Measurements from ENCODE around the gene RBM23. TPM values are rescaled to one million over a fixed set of nuclear protein-coding genes. Genes with fewer than 3 reads are reported as not detected.
"Not testable (repeated sequence)": the region's sequence is repeated elsewhere in the genome, so short reads cannot be mapped to it uniquely, and the experiment has no call there.

The RBM23 gene
- total RNA-seq (ENCODE audit: unreplicated experiment): 52.4 TPM
- long read RNA-seq, full-length matches to known transcripts: 12 of 19 reads
- long read RNA-seq, partial matches to known transcripts: 1 of 19 reads
- long read RNA-seq, other reads (novel, unspliced or antisense): 6 of 19 reads

- peak within 1 kb of the TSS; percentile 99 for H3K4me3 Mint-ChIP-seq (ENCODE audit: unreplicated experiment)
- TF ChIP-seq, protein P1, sequence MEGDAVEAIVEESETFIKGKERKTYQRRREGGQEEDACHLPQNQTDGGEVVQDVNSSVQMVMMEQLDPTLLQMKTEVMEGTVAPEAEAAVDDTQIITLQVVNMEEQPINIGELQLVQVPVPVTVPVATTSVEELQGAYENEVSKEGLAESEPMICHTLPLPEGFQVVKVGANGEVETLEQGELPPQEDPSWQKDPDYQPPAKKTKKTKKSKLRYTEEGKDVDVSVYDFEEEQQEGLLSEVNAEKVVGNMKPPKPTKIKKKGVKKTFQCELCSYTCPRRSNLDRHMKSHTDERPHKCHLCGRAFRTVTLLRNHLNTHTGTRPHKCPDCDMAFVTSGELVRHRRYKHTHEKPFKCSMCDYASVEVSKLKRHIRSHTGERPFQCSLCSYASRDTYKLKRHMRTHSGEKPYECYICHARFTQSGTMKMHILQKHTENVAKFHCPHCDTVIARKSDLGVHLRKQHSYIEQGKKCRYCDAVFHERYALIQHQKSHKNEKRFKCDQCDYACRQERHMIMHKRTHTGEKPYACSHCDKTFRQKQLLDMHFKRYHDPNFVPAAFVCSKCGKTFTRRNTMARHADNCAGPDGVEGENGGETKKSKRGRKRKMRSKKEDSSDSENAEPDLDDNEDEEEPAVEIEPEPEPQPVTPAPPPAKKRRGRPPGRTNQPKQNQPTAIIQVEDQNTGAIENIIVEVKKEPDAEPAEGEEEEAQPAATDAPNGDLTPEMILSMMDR (IDR thresholded peaks at IDR 0.05; ENCODE audit: unreplicated experiment): no peak
- H3K9me3 Mint-ChIP-seq (ENCODE audit: unreplicated experiment): no peaks in the 10 kb centered on the region
- peaks cover 11% of the 10 kb centered on the region for H3K27me3 Mint-ChIP-seq (ENCODE audit: unreplicated experiment)
- H3K27ac Mint-ChIP-seq (ENCODE audit: unreplicated experiment): peak within 1 kb of the TSS; percentile 100
- DNase-seq (ENCODE audit: low spot score): peak; percentile 99
- H3K4me1 Mint-ChIP-seq (ENCODE audit: unreplicated experiment): peaks cover 14% of the 10 kb centered on the region
- peaks cover 21% of the 10 kb centered on the region for H3K36me3 Mint-ChIP-seq (ENCODE audit: low read depth, unreplicated experiment)
Observed at GRCh38 chr14:22918804-22919600, at the start of gene RBM23. Gene RBM23 (minus strand): TSS chr14:22919149.

- DNase-seq (ENCODE audit: low spot score): no peak
- TF ChIP-seq, protein P1 (IDR thresholded peaks at IDR 0.05; ENCODE audit: unreplicated experiment): no peak
- Mint-ChIP-seq H3K27ac (ENCODE audit: unreplicated experiment) (no peak overlapping the region), H3K36me3 (ENCODE audit: low read depth, unreplicated experiment) (peaks cover 5% of the 10 kb centered on the region), H3K4me1 (ENCODE audit: unreplicated experiment) (no peaks in the 10 kb centered on the region), H3K4me3 (ENCODE audit: unreplicated experiment) (no peak overlapping the region), H3K9me3 (ENCODE audit: unreplicated experiment) (no peaks in the 10 kb centered on the region), H3K27me3 (ENCODE audit: unreplicated experiment) (peaks cover 3% of the 10 kb centered on the region)
Observed at GRCh38 chr14:22966783-22967269, 47.9 kb upstream of the RBM23 start.

- not testable (repeated sequence) for H3K36me3 Mint-ChIP-seq (ENCODE audit: low read depth, unreplicated experiment); H3K27me3 Mint-ChIP-seq (ENCODE audit: unreplicated experiment); H3K9me3 Mint-ChIP-seq (ENCODE audit: unreplicated experiment); H3K27ac Mint-ChIP-seq (ENCODE audit: unreplicated experiment); H3K4me3 Mint-ChIP-seq (ENCODE audit: unreplicated experiment); H3K4me1 Mint-ChIP-seq (ENCODE audit: unreplicated experiment); DNase-seq (ENCODE audit: low spot score)
Observed at GRCh38 chr14:22965916-22966782, 47.2 kb upstream of the RBM23 start.

DNA sequence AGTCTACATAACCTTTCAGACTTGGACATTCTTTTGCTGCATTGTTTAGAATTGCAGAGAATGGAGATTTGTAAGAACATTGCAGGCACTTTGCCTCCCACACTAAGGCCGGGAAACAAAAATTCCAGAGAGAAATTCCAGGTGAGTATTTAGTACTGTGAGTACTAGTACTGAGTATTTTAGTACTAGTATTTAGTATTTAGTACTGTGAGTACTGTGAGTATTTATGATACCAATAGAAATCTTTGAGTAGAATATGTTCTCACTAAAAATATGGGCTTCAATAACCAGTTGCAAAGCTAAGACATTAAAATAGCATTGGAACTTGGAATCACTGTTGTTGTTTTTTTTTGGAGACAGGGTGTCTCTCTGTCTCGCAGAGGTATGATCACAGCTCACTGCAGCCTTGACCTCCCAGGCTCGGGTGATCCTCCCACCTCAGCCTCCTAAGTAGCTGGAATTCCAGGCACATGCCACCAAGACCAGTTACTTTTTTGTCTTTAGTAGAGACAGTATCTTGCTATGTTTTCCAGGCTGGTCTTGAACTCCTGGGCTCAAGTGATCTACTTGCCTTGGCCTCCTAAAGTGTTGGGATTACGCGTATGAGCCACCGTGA, 43.2 kb upstream of the RBM23 start:
- H3K4me3 Mint-ChIP-seq (ENCODE audit: unreplicated experiment): no peak overlapping the region
- H3K27me3 Mint-ChIP-seq (ENCODE audit: unreplicated experiment): peaks cover 2% of the 10 kb centered on the region
- no peaks in the 10 kb centered on the region for H3K9me3 Mint-ChIP-seq (ENCODE audit: unreplicated experiment)
- H3K27ac Mint-ChIP-seq (ENCODE audit: unreplicated experiment): no peak overlapping the region
- no peaks in the 10 kb centered on the region for H3K36me3 Mint-ChIP-seq (ENCODE audit: low read depth, unreplicated experiment)
- no peak for DNase-seq (ENCODE audit: low spot score)
- TF ChIP-seq, protein P1 (IDR thresholded peaks at IDR 0.05; ENCODE audit: unreplicated experiment): no peak
- no peaks in the 10 kb centered on the region for H3K4me1 Mint-ChIP-seq (ENCODE audit: unreplicated experiment)
